Fibroblast of the aortic adventitia (primary cell): ENCODE measurements around the gene WDR37. TPM values are rescaled to one million over a fixed set of nuclear protein-coding genes. Genes with fewer than 3 reads are reported as not detected.
A peak's percentile ranks its signal among the peaks of the same experiment; 100 is the strongest.

Source experiments
- DNase-seq: peaks from one replicate; pipeline ENCODE4 v3.0.0-alpha.2; 2010; ENCODE audit warnings: low read depth
- H3K4me3 ChIP-seq: 2 replicates; pipeline ENCODE4 v1.5.1; 2011; ENCODE audit warnings: low read depth, mild to moderate bottlenecking, control low read depth, low read length, moderate library complexity
- total RNA-seq: library from RNA; depleted of rRNA; stranded (reverse); fragments of >200 nt; gene quantifications from 2 replicates; pipeline ENCODE4 v1.2.3, GENCODE V29; 2012; ENCODE audit warnings: low replicate concordance
- TF ChIP-seq, protein P1 (sequence below): IDR thresholded peaks from 2 replicates; pipeline ENCODE4 v1.5.1; 2011; ENCODE audit warnings: mild to moderate bottlenecking, low read length, control low read depth, inconsistent platforms; ENCODE audit not compliant: insufficient read depth

WDR37 gene
- total RNA-seq, 1 donor = 17.0 TPM

DNA sequence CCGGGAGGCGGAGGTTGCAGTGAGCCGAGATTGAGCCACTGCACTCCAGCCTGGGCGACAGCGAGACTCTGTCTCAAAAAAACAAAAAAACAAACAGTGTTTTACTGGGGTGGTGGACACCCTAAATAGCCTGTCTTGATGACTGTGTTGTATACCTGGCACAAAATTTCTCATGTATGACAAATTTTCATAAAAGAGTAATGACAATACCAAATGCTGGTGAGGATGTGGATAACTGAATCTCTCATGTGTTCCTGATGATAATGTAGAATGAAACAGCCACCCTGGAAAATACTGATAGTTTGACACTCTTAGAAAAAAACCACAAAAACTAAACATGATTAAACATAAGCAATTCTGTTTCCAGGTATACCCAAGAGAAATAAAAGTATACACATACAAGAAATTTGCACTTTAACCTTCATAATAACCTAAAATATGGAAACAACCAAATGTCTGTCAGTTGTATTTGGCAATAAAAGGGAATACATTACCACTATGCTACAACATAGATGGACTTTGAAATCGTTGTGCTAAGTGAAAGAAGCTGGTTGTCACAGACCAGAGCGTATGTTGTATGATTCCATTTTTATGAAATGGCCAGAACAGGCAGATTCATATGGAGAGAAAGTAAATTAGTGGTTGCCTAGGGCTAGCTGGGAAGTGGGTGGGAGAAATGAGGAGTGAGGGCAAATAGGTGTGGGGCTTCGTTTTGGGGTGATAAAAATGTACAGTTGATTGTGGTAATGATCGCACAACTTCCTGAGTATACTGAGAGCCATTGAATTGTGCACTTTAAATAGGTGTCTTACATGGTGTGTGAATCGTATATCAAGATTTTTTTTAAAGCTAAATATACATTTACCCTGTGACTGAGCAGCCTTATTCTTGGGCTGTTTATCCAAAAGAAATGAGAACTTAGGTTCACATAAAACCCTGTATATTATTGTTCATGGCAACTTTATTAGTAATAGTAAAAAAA is 12.5 kb downstream of the WDR37 start:
- no peak for DNase-seq

DNA sequence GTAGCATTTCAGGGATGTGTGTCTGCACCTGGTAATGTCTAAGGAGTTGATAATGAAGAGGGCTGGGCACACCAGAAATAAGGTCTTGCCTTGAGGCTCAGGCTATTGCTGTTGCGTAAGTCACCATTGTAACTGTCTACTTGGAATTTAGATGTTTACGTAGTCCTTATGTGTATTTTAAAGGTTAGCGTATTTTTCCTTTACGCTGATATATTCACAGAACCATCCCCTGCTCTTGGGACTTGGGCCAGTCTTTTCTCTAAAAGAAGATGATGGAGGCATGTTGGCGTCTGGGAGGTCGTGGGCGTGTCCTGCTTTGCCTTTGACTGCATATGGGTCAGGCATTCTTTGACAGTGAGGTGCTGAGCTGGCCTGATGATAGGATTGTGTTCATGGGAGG is 14.7 kb downstream of the WDR37 start:
- TF ChIP-seq, protein P1, sequence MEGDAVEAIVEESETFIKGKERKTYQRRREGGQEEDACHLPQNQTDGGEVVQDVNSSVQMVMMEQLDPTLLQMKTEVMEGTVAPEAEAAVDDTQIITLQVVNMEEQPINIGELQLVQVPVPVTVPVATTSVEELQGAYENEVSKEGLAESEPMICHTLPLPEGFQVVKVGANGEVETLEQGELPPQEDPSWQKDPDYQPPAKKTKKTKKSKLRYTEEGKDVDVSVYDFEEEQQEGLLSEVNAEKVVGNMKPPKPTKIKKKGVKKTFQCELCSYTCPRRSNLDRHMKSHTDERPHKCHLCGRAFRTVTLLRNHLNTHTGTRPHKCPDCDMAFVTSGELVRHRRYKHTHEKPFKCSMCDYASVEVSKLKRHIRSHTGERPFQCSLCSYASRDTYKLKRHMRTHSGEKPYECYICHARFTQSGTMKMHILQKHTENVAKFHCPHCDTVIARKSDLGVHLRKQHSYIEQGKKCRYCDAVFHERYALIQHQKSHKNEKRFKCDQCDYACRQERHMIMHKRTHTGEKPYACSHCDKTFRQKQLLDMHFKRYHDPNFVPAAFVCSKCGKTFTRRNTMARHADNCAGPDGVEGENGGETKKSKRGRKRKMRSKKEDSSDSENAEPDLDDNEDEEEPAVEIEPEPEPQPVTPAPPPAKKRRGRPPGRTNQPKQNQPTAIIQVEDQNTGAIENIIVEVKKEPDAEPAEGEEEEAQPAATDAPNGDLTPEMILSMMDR = no peak
- H3K4me3 ChIP-seq = no peak overlapping the region
- peak; percentile 16 for DNase-seq

More for the DNA sequence above, 12.5 kb downstream of the WDR37 start:
- TF ChIP-seq, protein P1 = no peak
- no peak overlapping the region for H3K4me3 ChIP-seq

DNA sequence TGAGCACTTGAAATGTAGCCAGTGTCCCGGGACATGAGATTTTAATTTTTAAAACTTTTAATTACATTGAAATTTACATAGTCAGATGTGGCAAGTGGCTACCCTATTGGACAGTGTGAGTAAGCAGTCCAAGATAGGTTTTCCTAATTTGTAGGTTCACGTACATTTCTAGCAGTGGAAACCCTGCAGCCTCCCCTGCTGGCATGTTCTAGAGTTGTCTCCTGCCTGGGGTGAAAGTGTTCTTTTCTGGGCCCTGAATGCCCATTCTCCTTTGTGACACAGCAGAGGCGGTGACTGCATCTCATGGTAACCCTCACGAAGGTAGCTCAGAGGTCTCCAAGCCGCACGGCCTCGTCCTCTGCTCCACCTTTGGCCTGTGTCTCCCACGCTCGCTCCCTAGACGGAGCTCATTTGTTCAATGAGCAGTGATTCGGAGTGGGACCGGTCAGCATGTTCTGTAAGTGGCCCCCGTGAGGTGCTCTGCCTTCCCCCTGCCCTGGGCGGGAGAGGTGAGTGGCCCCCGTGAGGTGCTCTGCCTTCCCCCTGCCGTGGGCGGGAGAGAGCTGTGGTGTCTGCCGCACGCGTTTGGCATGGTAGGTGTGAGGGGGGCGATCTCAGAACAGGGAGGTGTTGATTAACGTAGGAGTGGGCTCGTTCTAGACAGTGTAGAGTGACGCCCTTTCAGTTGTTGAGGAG is 18.0 kb downstream of the WDR37 start:
- no peak overlapping the region for H3K4me3 ChIP-seq
- DNase-seq = no peak
- TF ChIP-seq, protein P1 = no peak

DNA sequence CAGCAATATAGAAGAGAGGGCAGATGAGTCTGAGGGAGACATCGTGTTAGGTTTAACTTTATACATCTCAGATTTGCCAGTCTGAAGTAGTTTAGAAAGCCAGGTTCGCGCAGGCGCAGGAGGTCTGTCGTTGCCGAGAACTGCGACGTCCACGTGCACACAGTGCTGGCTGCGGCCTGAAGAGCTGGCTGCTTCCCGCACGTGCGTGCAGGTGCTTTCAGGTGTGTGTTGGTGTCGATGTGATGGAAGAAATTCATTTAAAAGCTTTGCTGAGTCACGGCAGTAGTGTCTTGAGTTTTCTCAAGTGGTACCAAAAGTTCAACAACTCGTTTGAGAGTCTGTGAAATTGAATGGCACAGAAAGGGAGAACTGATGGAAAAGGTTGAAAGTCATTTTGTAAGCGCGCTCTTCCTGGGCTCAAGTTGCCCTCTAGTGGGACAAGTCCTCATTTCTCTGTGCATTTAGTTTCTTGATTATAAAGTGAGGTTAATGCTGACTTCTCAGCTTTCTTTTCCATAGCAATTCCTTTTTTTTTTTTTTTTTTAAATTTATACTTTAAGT is 18.6 kb downstream of the WDR37 start:
- TF ChIP-seq, protein P1 = peak; percentile 7
- H3K4me3 ChIP-seq = no peak overlapping the region
- no peak for DNase-seq

DNA sequence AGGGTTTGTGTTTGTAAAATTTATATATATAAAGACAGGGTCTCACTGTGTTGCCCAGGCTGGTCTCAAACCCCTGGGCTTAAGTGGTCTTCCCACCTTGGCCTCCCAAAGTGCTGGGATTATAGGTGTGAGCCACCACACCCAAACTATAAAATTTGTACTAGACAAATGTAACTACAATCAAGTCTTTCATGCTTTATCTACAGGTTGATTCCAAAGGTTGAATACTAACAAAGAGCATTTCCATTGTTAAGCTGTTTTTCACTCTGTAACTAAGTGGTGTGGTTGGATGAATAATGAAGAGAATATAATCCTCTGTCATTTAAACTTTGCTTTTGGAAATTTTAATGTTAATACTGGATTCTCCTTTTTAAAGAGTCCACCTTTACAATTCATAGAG is 22.5 kb downstream of the WDR37 start:
- no peak overlapping the region for H3K4me3 ChIP-seq
- no peak for DNase-seq
- TF ChIP-seq, protein P1 = no peak

DNA sequence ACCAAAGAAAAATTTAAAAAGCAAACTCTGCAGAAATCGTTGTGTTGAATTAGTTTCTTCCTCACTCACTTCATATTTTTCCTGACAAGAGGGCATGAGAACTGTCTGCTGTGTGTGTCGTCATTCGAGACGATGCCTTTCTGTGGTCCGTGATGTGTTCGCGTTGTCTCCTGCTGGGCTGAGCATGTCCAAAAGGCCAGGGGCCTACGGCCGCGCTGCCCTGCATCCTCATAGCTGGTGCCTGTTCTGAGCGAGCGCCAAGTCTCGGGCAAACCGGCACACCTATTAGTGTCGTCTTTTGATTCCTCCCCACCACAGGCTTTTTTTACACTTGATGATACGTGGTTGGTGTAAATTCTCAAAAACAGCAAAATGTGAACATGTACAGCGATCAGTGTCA is 27.4 kb downstream of the WDR37 start:
- H3K4me3 ChIP-seq = no peak overlapping the region
- no peak for DNase-seq
- TF ChIP-seq, protein P1 = no peak
